ENCODE results near the gene PNKP. TPM values are rescaled to one million over a fixed set of nuclear protein-coding genes. Genes with fewer than 3 reads are reported as not detected.

PNKP gene
- total RNA-seq, 2 experiments from 2014 or later, result 58.8 to 65.9 TPM

DNA sequence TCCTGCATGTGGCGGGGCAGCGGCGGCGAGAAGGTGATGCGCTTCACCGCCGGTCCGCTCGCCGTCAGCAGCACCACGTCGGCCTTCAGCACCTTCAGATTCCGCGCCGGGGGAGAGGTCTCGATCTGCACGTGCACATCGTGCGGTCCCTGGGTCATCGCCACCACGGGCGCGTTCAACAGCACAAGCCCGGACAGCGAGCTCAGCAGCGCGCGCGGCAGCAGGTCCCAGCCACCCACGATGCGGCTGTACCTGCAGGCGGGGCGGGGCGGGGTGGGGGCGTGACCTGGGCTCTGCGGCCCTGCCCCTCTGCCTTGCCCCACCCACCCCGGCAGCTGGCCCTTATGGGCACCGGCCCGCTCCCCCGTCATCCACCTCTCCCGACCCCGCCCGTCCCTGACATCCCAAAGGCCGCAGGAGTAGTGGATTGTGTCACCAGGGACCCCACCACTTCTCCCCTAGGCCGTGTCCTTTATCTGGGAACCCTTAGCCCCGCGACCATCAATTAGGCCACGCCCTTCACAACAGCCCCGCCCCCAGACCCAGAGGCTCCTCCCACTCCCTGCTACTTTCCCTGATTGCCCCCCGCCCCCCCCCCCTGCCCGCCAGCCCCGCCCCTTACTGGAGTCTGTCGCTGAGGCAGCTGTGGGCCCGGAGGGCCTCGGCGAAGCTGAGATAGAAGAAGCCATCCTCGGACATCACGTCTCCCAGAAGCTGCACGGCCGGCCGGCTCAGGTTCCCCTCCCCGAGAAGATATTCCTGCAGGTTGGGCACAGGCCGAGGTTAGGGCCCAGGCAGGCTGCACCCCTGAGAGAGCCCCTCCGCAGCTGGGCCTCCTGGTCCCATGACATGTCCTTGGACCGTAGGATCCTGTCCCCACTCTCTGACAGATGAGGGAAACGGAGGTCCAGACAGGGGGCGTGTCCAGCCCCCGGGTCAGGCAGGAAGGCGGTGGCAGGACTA is 23.3 kb upstream of the PNKP start:
- intact Hi-C loops (cut with micrococcal nuclease), result no loop called here
- peaks cover 11% of the 10 kb centered on the region for H3K36me3 Mint-ChIP-seq (ENCODE audit: low read depth)
- H3K27ac Mint-ChIP-seq, result peak overlapping the region; percentile 76

GRCh38 chr19:49889687-49890348 is 22.4 kb upstream of the PNKP start:
- ChIA-PET CTCF (interaction anchor here (1.1 to 2.7 kb wide), 7 partner anchors 9 to 25 kb away, joined by 4 to 10 read pairs (median 6); no protein-coding TSS in a partner anchor), POLR2A (interaction anchor here (0.9 to 8.9 kb wide), 5 partner anchors 11 to 38 kb away, joined by 3 to 48 read pairs (median 3); partner anchors contain the start of genes AKT1S1, ATF5 and NUP62)
- TF ChIP-seq, protein P1, sequence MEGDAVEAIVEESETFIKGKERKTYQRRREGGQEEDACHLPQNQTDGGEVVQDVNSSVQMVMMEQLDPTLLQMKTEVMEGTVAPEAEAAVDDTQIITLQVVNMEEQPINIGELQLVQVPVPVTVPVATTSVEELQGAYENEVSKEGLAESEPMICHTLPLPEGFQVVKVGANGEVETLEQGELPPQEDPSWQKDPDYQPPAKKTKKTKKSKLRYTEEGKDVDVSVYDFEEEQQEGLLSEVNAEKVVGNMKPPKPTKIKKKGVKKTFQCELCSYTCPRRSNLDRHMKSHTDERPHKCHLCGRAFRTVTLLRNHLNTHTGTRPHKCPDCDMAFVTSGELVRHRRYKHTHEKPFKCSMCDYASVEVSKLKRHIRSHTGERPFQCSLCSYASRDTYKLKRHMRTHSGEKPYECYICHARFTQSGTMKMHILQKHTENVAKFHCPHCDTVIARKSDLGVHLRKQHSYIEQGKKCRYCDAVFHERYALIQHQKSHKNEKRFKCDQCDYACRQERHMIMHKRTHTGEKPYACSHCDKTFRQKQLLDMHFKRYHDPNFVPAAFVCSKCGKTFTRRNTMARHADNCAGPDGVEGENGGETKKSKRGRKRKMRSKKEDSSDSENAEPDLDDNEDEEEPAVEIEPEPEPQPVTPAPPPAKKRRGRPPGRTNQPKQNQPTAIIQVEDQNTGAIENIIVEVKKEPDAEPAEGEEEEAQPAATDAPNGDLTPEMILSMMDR (IDR thresholded peaks at IDR 0.05), result peak; percentile 87
- Mint-ChIP-seq H3K9me3 (no peaks in the 10 kb centered on the region), H3K36me3 (ENCODE audit: low read depth) (peaks cover 15% of the 10 kb centered on the region), H3K4me1 (ENCODE audit: low read depth) (peaks cover 31% of the 10 kb centered on the region), H3K4me3 (peak overlapping the region; percentile 68), H3K27me3 (no peaks in the 10 kb centered on the region), H3K27ac (peak overlapping the region; percentile 76)
- peak; percentile 83 for DNase-seq
- peak; percentile 68 for ATAC-seq
- intact Hi-C loops (cut with micrococcal nuclease), result no loop called here

More for the DNA sequence above, 23.3 kb upstream of the PNKP start:
- ChIA-PET POLR2A (interaction anchor here (0.5 to 8.9 kb wide), 6 partner anchors 9 to 38 kb away, joined by 3 to 48 read pairs (median 4); partner anchors contain the start of genes AKT1S1, ATF5 and NUP62), CTCF (interaction anchor here (1.1 to 2.7 kb wide), 7 partner anchors 9 to 24 kb away, joined by 4 to 10 read pairs (median 6); no protein-coding TSS in a partner anchor)
- TF ChIP-seq, protein P1 (IDR thresholded peaks at IDR 0.05), result peak; percentile 46
- Mint-ChIP-seq H3K4me1 (ENCODE audit: low read depth) (peaks cover 38% of the 10 kb centered on the region), H3K4me3 (peak overlapping the region; percentile 68), H3K27me3 (no peaks in the 10 kb centered on the region), H3K9me3 (no peaks in the 10 kb centered on the region)
- ATAC-seq, result peak; percentile 80
- peak; percentile 77 for DNase-seq

DNA sequence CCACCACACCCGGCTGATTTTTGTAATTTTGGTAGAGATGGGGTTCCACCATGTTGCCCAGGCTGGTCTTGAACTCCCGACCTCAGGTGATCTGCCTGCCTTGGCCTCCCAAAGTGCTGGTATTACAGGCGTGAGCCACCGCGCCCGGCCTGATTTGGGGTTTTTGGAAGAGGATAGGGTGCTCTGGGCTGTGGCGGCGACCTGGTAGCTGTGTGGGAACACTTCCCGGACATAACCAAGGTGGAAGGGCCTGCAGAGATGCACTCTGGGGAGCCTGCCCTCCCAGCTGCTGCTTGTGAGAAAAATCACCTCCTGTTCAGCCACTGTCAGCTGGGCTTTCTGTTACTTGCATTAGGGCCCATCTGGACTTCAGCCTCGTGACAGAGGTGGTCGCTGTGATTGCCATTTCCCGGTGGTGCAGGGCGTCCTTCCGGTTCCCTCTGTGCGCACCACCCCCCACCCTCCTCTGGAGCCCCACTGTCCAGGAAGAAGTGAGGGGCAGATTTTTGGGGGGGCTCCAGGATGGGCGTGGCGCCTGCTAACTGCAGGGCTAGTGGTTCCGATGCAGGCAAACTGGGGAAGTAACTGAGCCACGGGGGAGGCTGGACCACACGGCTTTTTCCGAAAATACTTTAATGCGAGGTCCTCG is 21.8 kb upstream of the PNKP start:
- Mint-ChIP-seq H3K27ac (no peak overlapping the region), H3K36me3 (ENCODE audit: low read depth) (peaks cover 20% of the 10 kb centered on the region)

DNA sequence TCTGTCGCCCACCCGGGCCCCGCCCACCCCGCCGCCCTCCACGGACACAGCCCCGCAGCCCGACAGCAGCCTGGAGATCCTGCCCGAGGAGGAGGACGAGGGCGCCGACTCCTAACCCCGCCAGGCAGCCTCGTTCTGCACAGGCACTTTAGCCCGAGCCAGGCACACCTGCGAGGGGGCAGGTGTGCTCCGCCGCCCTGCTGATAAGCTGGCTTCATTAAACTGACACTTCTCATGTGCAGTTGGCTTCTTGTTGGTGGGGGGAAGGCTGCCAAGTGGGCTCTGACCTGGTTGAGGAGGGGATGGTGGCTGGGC is 21.1 kb upstream of the PNKP start:
- peaks cover 23% of the 10 kb centered on the region for H3K36me3 Mint-ChIP-seq (ENCODE audit: low read depth)
- H3K27ac Mint-ChIP-seq, result no peak overlapping the region
- TF ChIP-seq, protein P1 (IDR thresholded peaks at IDR 0.05), result no peak
- H3K27me3 Mint-ChIP-seq, result no peaks in the 10 kb centered on the region
- ChIA-PET POLR2A (interaction anchor here (1.0 to 1.6 kb wide), 2 partner anchors 14 to 41 kb away, joined by 4 to 7 read pairs; partner anchors contain the start of genes ATF5 and NUP62), CTCF (interaction anchor here (1.1 to 1.3 kb wide), 2 partner anchors 9 to 11 kb away, joined by 4 read pairs; partner anchors contain the start of genes AKT1S1 and TBC1D17)
- no peak for DNase-seq
- intact Hi-C loops (cut with micrococcal nuclease), result no loop called here
- H3K4me3 Mint-ChIP-seq, result no peak overlapping the region
- ATAC-seq, result no peak
- peaks cover 24% of the 10 kb centered on the region for H3K4me1 Mint-ChIP-seq (ENCODE audit: low read depth)
- no peaks in the 10 kb centered on the region for H3K9me3 Mint-ChIP-seq

More for the DNA sequence above, 21.8 kb upstream of the PNKP start:
- Mint-ChIP-seq H3K9me3 (no peaks in the 10 kb centered on the region), H3K4me3 (no peak overlapping the region), H3K4me1 (ENCODE audit: low read depth) (peaks cover 28% of the 10 kb centered on the region), H3K27me3 (no peaks in the 10 kb centered on the region)
- POLR2A ChIA-PET, result interaction anchor here (1.2 to 8.9 kb wide), 4 partner anchors 10 to 40 kb away, joined by 3 to 48 read pairs (median 8); partner anchors contain the start of genes AKT1S1, ATF5 and NUP62
- ATAC-seq (no peak), DNase-seq (no peak)
- CTCF ChIA-PET, result interaction anchor here (1.1 to 2.7 kb wide), 8 partner anchors 9 to 25 kb away, joined by 4 to 10 read pairs (median 4); partner anchors contain the start of genes AKT1S1 and TBC1D17
- intact Hi-C loops (cut with micrococcal nuclease), result no loop called here
- TF ChIP-seq, protein P1 (IDR thresholded peaks at IDR 0.05), result no peak
